Left forelimb (tissue), 1 donor: ENCODE data around the gene CCT5.
"Not testable (repeated sequence)": the region's sequence is repeated elsewhere in the genome, so short reads cannot be mapped to it uniquely, and the experiment has no call there.

ENCODE experiments used
- DNase-seq: peaks from one replicate; pipeline ENCODE4 v3.0.0-alpha.2; 2018; ENCODE audit warnings: low spot score

CCT5 gene

GRCh38 chr5:10277773-10278630 is 27.9 kb downstream of the CCT5 start:
- DNase-seq: peak; percentile 23

- peak; percentile 9 for DNase-seq
Observed at GRCh38 chr5:10278658-10279279, 28.7 kb downstream of the CCT5 start.

- DNase-seq: no peak
Observed at GRCh38 chr5:10279328-10279727, 29.2 kb downstream of the CCT5 start.

- no peak for DNase-seq
Observed at GRCh38 chr5:10279925-10280720, 30.0 kb downstream of the CCT5 start.

GRCh38 chr5:10283927-10284635 is 34.0 kb downstream of the CCT5 start:
- DNase-seq: peak; percentile 88

GRCh38 chr5:10285362-10285761 is 35.3 kb downstream of the CCT5 start:
- DNase-seq: not testable (repeated sequence)

GRCh38 chr5:10286162-10286861 is 36.2 kb downstream of the CCT5 start:
- peak; percentile 79 for DNase-seq

GRCh38 chr5:10286862-10287227 is 36.8 kb downstream of the CCT5 start:
- DNase-seq: no peak

GRCh38 chr5:10288592-10289219 is 38.6 kb downstream of the CCT5 start:
- DNase-seq: peak; percentile 72

- no peak for DNase-seq
Observed at GRCh38 chr5:10289353-10289752, 39.3 kb downstream of the CCT5 start.

GRCh38 chr5:10289991-10290390 is 39.9 kb downstream of the CCT5 start:
- no peak for DNase-seq

GRCh38 chr5:10290438-10290837 is 40.4 kb downstream of the CCT5 start:
- no peak for DNase-seq

GRCh38 chr5:10291692-10292339 is 41.7 kb downstream of the CCT5 start:
- no peak for DNase-seq

- DNase-seq: no peak
Observed at GRCh38 chr5:10293907-10294662, 44.0 kb downstream of the CCT5 start.

- no peak for DNase-seq
Observed at GRCh38 chr5:10295619-10296326, 45.7 kb downstream of the CCT5 start.

- no peak for DNase-seq
Observed at GRCh38 chr5:10297646-10298204, 47.6 kb downstream of the CCT5 start.

GRCh38 chr5:10300246-10300645 is 50.2 kb downstream of the CCT5 start:
- no peak for DNase-seq

- DNase-seq: no peak
Observed at GRCh38 chr5:10301266-10301665, 51.2 kb downstream of the CCT5 start.
